Inferior parietal cortex (tissue), 1 donor: Measurements from ENCODE around the gene ADAM19.

Source experiments
- DNase-seq: peaks from one replicate; pipeline ENCODE4 v3.0.0-alpha.2; 2016; ENCODE audit errors: extremely low spot score

ADAM19 gene

GRCh38 chr5:157542282-157543000 is 33.1 kb downstream of the ADAM19 start:
- DNase-seq = no peak

GRCh38 chr5:157541447-157542118 is 34.0 kb downstream of the ADAM19 start:
- no peak for DNase-seq

GRCh38 chr5:157540707-157541446 is 34.7 kb downstream of the ADAM19 start:
- DNase-seq = no peak

GRCh38 chr5:157540124-157540523 is 35.5 kb downstream of the ADAM19 start:
- DNase-seq = no peak

GRCh38 chr5:157539503-157540022 is 36.0 kb downstream of the ADAM19 start:
- DNase-seq = no peak

GRCh38 chr5:157538311-157538710 is 37.3 kb downstream of the ADAM19 start:
- no peak for DNase-seq

GRCh38 chr5:157535042-157535865 is 40.3 kb downstream of the ADAM19 start:
- DNase-seq = no peak

- no peak for DNase-seq
These were observed 42.5 kb downstream of the ADAM19 start for GRCh38 chr5:157533011-157533481.

- no peak for DNase-seq
These were observed 43.6 kb downstream of the ADAM19 start for GRCh38 chr5:157532022-157532421.

- DNase-seq = no peak
These were observed 45.2 kb downstream of the ADAM19 start for GRCh38 chr5:157530226-157530972.

GRCh38 chr5:157529002-157529401 is 46.6 kb downstream of the ADAM19 start:
- no peak for DNase-seq

- no peak for DNase-seq
These were observed 47.4 kb downstream of the ADAM19 start for GRCh38 chr5:157528036-157528632.

- no peak for DNase-seq
These were observed 50.7 kb downstream of the ADAM19 start for GRCh38 chr5:157524887-157525286.

- DNase-seq = no peak
These were observed 51.6 kb downstream of the ADAM19 start for GRCh38 chr5:157523976-157524375.

GRCh38 chr5:157521704-157522029 is 53.9 kb downstream of the ADAM19 start:
- DNase-seq = no peak

GRCh38 chr5:157520911-157521703 is 54.5 kb downstream of the ADAM19 start:
- no peak for DNase-seq

- DNase-seq = no peak
These were observed 55.9 kb downstream of the ADAM19 start for GRCh38 chr5:157519579-157520253.

GRCh38 chr5:157518963-157519362 is 56.6 kb downstream of the ADAM19 start:
- no peak for DNase-seq
